Gastroesophageal sphincter (tissue), 3 donors: ENCODE measurements around the gene SCO2.

Experiments used
- CTCF ChIP-seq, 4 experiments: fragments of 200-600 bp in 2 of 4; fragments of 450-650 bp in 2 of 4; sonication (generic) in 1 of 4; IDR thresholded peaks; one replicate each; pipeline ENCODE4 v1.5.1; 2017 to 2019; ENCODE audit warnings: antibody characterized with exemption in 4 of 4, mild to moderate bottlenecking in 2 of 4, moderate library complexity in 2 of 4
- POLR2A ChIP-seq, 2 donors: fragments of 450-650 bp; IDR thresholded peaks; one replicate each; pipeline ENCODE4 v1.6.1; 2017; ENCODE audit warnings: antibody characterized with exemption in 2 of 2, mild to moderate bottlenecking in 2 of 2, moderate library complexity in 1 of 2

- TF ChIP-seq POLR2A (IDR thresholded peaks at IDR 0.05) (no peak), CTCF (IDR thresholded peaks at IDR 0.05) (no peak)
These were observed 43.2 kb upstream of the SCO2 start for GRCh38 chr22:50568626-50569025.
